Type B pancreatic cell (in vitro differentiated cells): Measurements from ENCODE around the gene PRDM10. TPM values are rescaled to one million over a fixed set of nuclear protein-coding genes. Genes with fewer than 3 reads are reported as not detected.
A peak's percentile ranks its signal among the peaks of the same experiment; 100 is the strongest.

Source experiments
- DNase-seq: peaks from one replicate; pipeline ENCODE4 v3.0.0; 2021; ENCODE audit warnings: mixed read lengths; ENCODE audit not compliant: unreplicated experiment; ENCODE audit errors: extremely low spot score
- H3K27ac Mint-ChIP-seq: 2 replicates; pipeline ENCODE4 v1.8.0; 2021; ENCODE audit warnings: mild to moderate bottlenecking, mixed read lengths
- H3K27me3 Mint-ChIP-seq: 2 replicates; pipeline ENCODE4 v1.8.0; 2021; ENCODE audit warnings: mixed read lengths
- H3K36me3 Mint-ChIP-seq: 2 replicates; pipeline ENCODE4 v1.8.0; 2021; ENCODE audit warnings: mixed read lengths
- H3K4me1 Mint-ChIP-seq: one replicate; pipeline ENCODE4 v1.8.0; 2021; ENCODE audit warnings: mixed read lengths; ENCODE audit not compliant: unreplicated experiment
- H3K4me3 Mint-ChIP-seq: 2 replicates; pipeline ENCODE4 v1.8.0; 2021; ENCODE audit warnings: mild to moderate bottlenecking, mixed read lengths
- H3K9me3 Mint-ChIP-seq: 2 replicates; pipeline ENCODE4 v1.8.0; 2021; ENCODE audit warnings: mixed read lengths
- total RNA-seq: library from RNA; stranded (reverse); gene quantifications from 2 replicates; pipeline ENCODE4 v1.2.1, GENCODE V29; 2021; ENCODE audit warnings: low replicate concordance
- TF ChIP-seq, protein P1 (sequence below): fragments of 200-600 bp; sonication (generic); conservative IDR thresholded peaks from 2 replicates; pipeline ENCODE4 v1.5.0; 2021; ENCODE audit warnings: antibody characterized with exemption, mild to moderate bottlenecking

The PRDM10 gene
- total RNA-seq, 1 donor from 2014 or later = 13.4 TPM

DNA sequence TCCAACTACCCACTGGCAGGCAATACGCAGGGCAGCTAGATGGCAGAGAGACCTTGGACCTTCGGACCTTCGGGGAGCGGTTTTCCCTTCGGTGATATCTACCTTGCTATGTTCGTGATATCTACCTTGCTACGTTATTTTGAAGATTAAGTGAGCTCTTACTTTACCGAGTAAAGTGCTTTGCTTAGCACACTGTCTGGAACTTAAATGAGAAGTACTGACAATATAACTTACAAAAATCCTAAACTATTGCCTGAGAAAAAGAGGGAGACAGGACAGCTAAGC is 1.0 kb upstream of the PRDM10 start:
- Mint-ChIP-seq H3K9me3 (no peaks in the 10 kb centered on the region), H3K27me3 (peaks cover 4% of the 10 kb centered on the region)
- no peak for DNase-seq

DNA sequence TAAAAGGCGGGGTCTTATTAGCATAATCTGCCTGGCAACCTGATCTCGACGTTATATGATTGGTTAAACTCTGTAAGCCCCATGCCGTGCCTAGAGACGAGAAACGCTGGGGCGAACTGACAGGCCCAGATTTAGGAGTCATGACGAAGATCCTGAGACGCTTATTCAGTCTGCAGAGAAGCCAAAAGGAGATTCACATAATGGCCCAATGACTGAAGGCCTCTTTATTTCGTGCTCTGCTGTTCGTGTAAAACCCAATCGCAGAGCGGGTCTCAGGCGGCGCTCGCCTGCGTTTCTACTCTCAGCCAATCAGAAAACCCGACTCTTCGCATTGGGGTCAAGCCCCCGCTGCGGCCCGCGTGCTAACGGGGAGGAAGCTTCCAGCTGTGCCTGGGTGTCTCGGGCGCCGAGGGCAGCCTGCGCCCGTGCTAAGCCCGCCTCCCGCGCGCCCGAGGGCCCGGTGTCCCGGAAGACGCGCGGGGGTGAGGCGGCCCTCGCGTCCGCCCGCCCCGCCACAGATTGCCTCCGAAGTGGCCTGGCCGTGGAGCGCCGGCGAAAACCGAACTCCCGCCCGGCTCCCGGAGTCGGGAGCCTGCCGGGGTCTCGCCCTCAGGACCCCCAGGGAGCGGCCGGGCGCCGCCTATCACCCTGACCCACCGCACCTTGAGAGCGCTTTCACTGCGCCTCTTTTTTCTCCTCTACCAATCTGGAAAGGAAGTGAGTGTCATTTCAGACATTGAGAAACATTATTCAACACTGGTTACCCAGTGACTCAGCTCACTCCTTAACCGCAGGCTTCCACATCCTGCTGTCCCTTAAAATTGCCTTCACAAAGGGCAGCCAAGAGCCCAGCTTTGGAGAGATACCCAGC is 446 bp upstream of the PRDM10 start:
- H3K9me3 Mint-ChIP-seq = no peaks in the 10 kb centered on the region
- H3K27ac Mint-ChIP-seq = peak overlapping the region; percentile 100
- DNase-seq = peak; percentile 89
- H3K27me3 Mint-ChIP-seq = peaks cover 4% of the 10 kb centered on the region
- peaks cover 19% of the 10 kb centered on the region for H3K4me1 Mint-ChIP-seq
- TF ChIP-seq, protein P1, sequence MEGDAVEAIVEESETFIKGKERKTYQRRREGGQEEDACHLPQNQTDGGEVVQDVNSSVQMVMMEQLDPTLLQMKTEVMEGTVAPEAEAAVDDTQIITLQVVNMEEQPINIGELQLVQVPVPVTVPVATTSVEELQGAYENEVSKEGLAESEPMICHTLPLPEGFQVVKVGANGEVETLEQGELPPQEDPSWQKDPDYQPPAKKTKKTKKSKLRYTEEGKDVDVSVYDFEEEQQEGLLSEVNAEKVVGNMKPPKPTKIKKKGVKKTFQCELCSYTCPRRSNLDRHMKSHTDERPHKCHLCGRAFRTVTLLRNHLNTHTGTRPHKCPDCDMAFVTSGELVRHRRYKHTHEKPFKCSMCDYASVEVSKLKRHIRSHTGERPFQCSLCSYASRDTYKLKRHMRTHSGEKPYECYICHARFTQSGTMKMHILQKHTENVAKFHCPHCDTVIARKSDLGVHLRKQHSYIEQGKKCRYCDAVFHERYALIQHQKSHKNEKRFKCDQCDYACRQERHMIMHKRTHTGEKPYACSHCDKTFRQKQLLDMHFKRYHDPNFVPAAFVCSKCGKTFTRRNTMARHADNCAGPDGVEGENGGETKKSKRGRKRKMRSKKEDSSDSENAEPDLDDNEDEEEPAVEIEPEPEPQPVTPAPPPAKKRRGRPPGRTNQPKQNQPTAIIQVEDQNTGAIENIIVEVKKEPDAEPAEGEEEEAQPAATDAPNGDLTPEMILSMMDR = no peak
- H3K36me3 Mint-ChIP-seq = peaks cover 6% of the 10 kb centered on the region
- H3K4me3 Mint-ChIP-seq = peak overlapping the region; percentile 99

More for the DNA sequence above, 1.0 kb upstream of the PRDM10 start:
- peaks cover 13% of the 10 kb centered on the region for H3K4me1 Mint-ChIP-seq
- TF ChIP-seq, protein P1 = no peak
- peaks cover 3% of the 10 kb centered on the region for H3K36me3 Mint-ChIP-seq
- peak overlapping the region; percentile 95 for H3K4me3 Mint-ChIP-seq
- H3K27ac Mint-ChIP-seq = peak overlapping the region; percentile 100

DNA sequence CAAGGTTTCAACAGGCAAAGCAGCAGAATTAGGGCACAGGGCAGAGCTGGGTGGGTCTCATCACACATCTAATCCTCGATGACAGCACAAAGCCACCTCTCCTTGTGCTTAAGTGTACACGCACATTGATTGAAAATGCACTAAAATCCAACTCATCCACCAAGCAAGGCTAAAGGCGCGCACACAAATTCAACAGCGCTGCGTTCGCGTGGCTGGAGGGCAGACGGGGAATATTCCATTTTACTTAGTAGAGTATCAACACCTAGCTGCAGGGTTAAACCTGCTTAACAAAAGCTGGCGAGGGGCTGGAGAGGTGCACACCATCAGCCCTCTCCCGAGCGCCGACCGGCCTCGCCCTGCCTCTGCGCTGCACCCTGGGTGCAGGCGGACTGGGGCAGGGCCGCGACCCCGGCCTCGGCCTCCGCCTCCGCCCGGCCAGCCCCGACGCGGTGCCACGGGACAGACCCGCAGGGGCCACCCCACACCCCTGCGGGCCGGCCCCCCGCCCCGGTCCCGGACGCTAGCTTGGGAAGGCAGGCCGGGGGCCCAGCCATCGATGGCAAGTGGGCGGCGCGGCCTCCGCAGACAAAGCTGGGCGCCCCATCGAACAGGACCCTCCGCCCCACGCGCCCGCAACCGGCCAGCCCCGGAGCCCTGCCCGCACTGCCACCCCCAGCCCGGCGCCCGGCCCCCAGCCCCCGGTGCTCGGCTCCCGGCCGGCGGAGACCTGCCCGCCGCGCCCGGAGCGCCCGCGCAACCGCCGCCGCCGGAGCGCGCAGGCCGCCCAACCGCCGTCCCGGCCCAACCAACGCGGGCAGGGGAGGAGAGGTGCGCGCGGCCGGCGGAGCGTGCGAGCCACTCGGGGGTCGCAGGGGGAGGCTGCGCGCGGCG is 929 bp downstream of the PRDM10 start:
- peak overlapping the region; percentile 95 for H3K27ac Mint-ChIP-seq
- TF ChIP-seq, protein P1 = no peak
- H3K36me3 Mint-ChIP-seq = peaks cover 11% of the 10 kb centered on the region
- H3K4me1 Mint-ChIP-seq = peaks cover 20% of the 10 kb centered on the region
- peaks cover 4% of the 10 kb centered on the region for H3K27me3 Mint-ChIP-seq
- peak overlapping the region; percentile 92 for H3K4me3 Mint-ChIP-seq
- H3K9me3 Mint-ChIP-seq = peaks cover 4% of the 10 kb centered on the region
- DNase-seq = no peak

DNA sequence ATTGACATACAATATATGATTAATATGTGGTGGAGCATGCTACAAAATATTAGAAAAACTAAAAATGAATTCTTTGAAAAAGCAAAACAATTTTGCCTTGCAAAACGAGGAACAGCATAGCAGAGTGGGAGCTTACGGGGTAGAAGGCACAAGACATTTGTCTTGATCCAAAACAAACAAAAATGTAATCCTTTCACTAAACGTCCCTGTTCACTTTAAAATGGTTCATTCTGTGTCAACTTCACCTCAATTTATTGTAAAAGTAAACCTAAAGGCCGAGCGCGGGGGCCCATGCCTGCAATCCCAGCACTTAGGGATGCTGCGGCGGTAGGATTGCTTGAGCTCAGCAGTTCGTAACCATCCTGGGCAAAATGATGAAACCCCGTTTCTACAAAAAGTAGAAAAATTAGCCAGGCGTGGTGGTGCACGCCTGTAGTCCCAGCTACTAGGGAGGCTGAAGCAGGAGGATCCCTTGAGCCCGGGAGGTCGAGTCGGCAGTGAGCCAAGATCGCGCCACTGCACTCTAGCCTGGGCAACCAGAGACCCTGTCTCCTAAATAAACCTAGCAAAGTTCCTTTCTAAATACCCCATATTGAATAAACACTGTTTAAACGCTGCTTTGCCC is 2.0 kb downstream of the PRDM10 start:
- peaks cover 4% of the 10 kb centered on the region for H3K27me3 Mint-ChIP-seq
- H3K4me3 Mint-ChIP-seq = peak overlapping the region; percentile 92
- TF ChIP-seq, protein P1 = no peak
- peaks cover 20% of the 10 kb centered on the region for H3K4me1 Mint-ChIP-seq
- H3K9me3 Mint-ChIP-seq = peaks cover 5% of the 10 kb centered on the region
- H3K27ac Mint-ChIP-seq = peak overlapping the region; percentile 95
- H3K36me3 Mint-ChIP-seq = peaks cover 18% of the 10 kb centered on the region
- no peak for DNase-seq

DNA sequence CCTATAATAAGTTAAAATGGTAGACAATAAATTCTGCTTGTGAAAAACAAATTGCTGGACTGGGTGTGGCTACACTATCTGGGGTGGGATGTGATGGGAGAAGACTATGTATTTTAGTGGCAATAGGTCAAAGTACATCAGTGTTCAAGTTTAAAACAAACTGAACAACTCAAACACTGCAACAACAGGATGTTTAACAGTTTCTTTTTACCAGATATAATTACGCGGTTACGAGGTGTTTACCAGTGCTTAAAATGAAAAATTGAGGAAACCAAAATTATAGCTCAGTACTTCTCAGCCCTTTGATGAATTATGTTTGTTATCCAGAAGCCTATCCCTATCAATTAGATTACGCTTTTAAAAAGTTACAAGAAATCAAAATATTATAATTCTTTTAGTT is 3.2 kb downstream of the PRDM10 start:
- TF ChIP-seq, protein P1 = no peak
- peaks cover 5% of the 10 kb centered on the region for H3K9me3 Mint-ChIP-seq
- peak overlapping the region; percentile 38 for H3K4me3 Mint-ChIP-seq
- no peak for DNase-seq
- H3K27ac Mint-ChIP-seq = peak overlapping the region; percentile 60
- H3K36me3 Mint-ChIP-seq = peaks cover 25% of the 10 kb centered on the region
- peaks cover 4% of the 10 kb centered on the region for H3K27me3 Mint-ChIP-seq
- peaks cover 24% of the 10 kb centered on the region for H3K4me1 Mint-ChIP-seq
